IMR-90 (cell line): ENCODE results near the gene SCAMP4.

Source experiments
- CTCF ChIP-seq: conservative IDR thresholded peaks from 2 replicates; pipeline ENCODE4 v1.5.1; 2012; ENCODE audit warnings: mild to moderate bottlenecking, low read depth, low read length, improper control_type of control experiment
- MXI1 ChIP-seq: IDR thresholded peaks from 2 replicates; pipeline ENCODE4 v1.6.1; 2012; ENCODE audit warnings: low read depth, mild to moderate bottlenecking, low read length, moderate library complexity, borderline replicate concordance
- NFE2L2 ChIP-seq: fragments of 150-350 bp; IDR thresholded peaks from 2 replicates; pipeline ENCODE4 v1.6.1; 2016; ENCODE audit warnings: low read depth, mild to moderate bottlenecking, low read length
- POLR2A ChIP-seq: IDR thresholded peaks from 2 replicates; pipeline ENCODE4 v1.6.1; 2012; ENCODE audit warnings: mild to moderate bottlenecking, low read depth, low read length
- RAD21 ChIP-seq: IDR thresholded peaks from 2 replicates; pipeline ENCODE4 v1.6.1; 2012; ENCODE audit warnings: low read length, improper control_type of control experiment
- RCOR1 ChIP-seq: IDR thresholded peaks from 2 replicates; pipeline ENCODE4 v1.6.1; 2012; ENCODE audit warnings: mild to moderate bottlenecking, low read length, improper control_type of control experiment; ENCODE audit not compliant: insufficient replicate concordance

- TF ChIP-seq CTCF (no peak), POLR2A (no peak), RAD21 (no peak), MXI1 (no peak), NFE2L2 (no peak), RCOR1 (no peak)
Measured at GRCh38 chr19:1904860-1905109, 414 bp upstream of the SCAMP4 start.
